HL-60/S4 (cell line): ENCODE results near the gene OR52E2.
"Not testable (repeated sequence)": the region's sequence is repeated elsewhere in the genome, so short reads cannot be mapped to it uniquely, and the experiment has no call there.

Experiments
- in situ Hi-C: fragments of 300-500 bp; cut with MboI; formaldehyde crosslinking; loops from 2 replicates; pipeline ENCODE4 v1.14.3; 2022; ENCODE audit warnings: low sequenced_read_pairs

OR52E2 gene

GRCh38 chr11:5059391-5059790 lies at the start of gene OR52E2:
OR52E2 (minus strand) TSS chr11:5059627; CDS start chr11:5059627, 0 bp downstream.
- in situ Hi-C loops: no loop called here

- in situ Hi-C loops: no loop called here
Measured at GRCh38 chr11:5107285-5107684, 47.9 kb upstream of the OR52E2 start.

GRCh38 chr11:5103066-5103465 lies 43.6 kb upstream of the OR52E2 start:
- in situ Hi-C loops: no loop called here

GRCh38 chr11:5102246-5102645 lies 42.8 kb upstream of the OR52E2 start:
- in situ Hi-C loops: no loop called here

- in situ Hi-C loops: no loop called here
Measured at GRCh38 chr11:5096011-5096410, 36.6 kb upstream of the OR52E2 start.

- in situ Hi-C loops: no loop called here
Measured at GRCh38 chr11:5092821-5093585, 33.6 kb upstream of the OR52E2 start.

GRCh38 chr11:5090668-5091067 lies 31.2 kb upstream of the OR52E2 start:
- in situ Hi-C loops: no loop called here

GRCh38 chr11:5088556-5088955 lies 29.1 kb upstream of the OR52E2 start:
- in situ Hi-C loops: no loop called here

GRCh38 chr11:5083602-5084001 lies 24.2 kb upstream of the OR52E2 start:
- in situ Hi-C loops: no loop called here

GRCh38 chr11:5081405-5081804 lies 22.0 kb upstream of the OR52E2 start:
- in situ Hi-C loops: no loop called here

- in situ Hi-C loops: no loop called here
Measured at GRCh38 chr11:5071799-5072198, 12.4 kb upstream of the OR52E2 start.

- in situ Hi-C loops: no loop called here
Measured at GRCh38 chr11:5069272-5069671, 9.8 kb upstream of the OR52E2 start, which contains the start of gene OR52E1. OR52E1 (plus strand) TSS chr11:5069572.

- in situ Hi-C loops: no loop called here
Measured at GRCh38 chr11:5065027-5065426, 5.6 kb upstream of the OR52E2 start.

- in situ Hi-C loops: not testable (repeated sequence)
Measured at GRCh38 chr11:5058679-5059078, 748 bp downstream of the OR52E2 start.

- in situ Hi-C loops: no loop called here
Measured at GRCh38 chr11:5046754-5047330, 12.6 kb downstream of the OR52E2 start.

GRCh38 chr11:5046226-5046625 lies 13.2 kb downstream of the OR52E2 start, which contains the start of gene OR52J3:
OR52J3 (plus strand) TSS chr11:5046526; CDS start chr11:5046526, 0 bp downstream.
- in situ Hi-C loops: no loop called here

GRCh38 chr11:5043380-5043779 lies 16.0 kb downstream of the OR52E2 start:
- in situ Hi-C loops: no loop called here

GRCh38 chr11:5042091-5042490 lies 17.3 kb downstream of the OR52E2 start:
- in situ Hi-C loops: no loop called here

- in situ Hi-C loops: no loop called here
Measured at GRCh38 chr11:5040876-5041275, 18.6 kb downstream of the OR52E2 start.

- in situ Hi-C loops: no loop called here
Measured at GRCh38 chr11:5038341-5038740, 21.1 kb downstream of the OR52E2 start.

GRCh38 chr11:5037926-5038325 lies 21.5 kb downstream of the OR52E2 start:
- in situ Hi-C loops: no loop called here

- in situ Hi-C loops: no loop called here
Measured at GRCh38 chr11:5036669-5037068, 22.8 kb downstream of the OR52E2 start.
